Mesendoderm (in vitro differentiated cells): Measurements from ENCODE around the gene CFAP97D1.

ENCODE experiments used
- DNase-seq: peaks from one replicate; pipeline ENCODE4 v3.0.0; 2013
- H2AK5ac ChIP-seq: 2 replicates; pipeline ENCODE4 v1.6.1; 2013; ENCODE audit warnings: low read length, inconsistent platforms
- H2BK120ac ChIP-seq: 2 replicates; pipeline ENCODE4 v1.6.1; 2013; ENCODE audit warnings: low read depth, mild to moderate bottlenecking, low read length, moderate library complexity, mixed read lengths
- H2BK15ac ChIP-seq: replicated peaks from 2 replicates; pipeline ENCODE4 v1.6.1; 2013; ENCODE audit warnings: low read depth, mild to moderate bottlenecking, moderate library complexity
- H2BK5ac ChIP-seq: 2 replicates; pipeline ENCODE4 v1.6.1; 2013; ENCODE audit warnings: low read length, inconsistent platforms
- H3K18ac ChIP-seq: 2 replicates; pipeline ENCODE4 v1.6.1; 2013; ENCODE audit warnings: mild to moderate bottlenecking, low read length, mixed read lengths
- H3K23ac ChIP-seq: one replicate; pipeline ENCODE4 v1.6.1; 2013; ENCODE audit warnings: low read length
- H3K27ac ChIP-seq: 2 replicates; pipeline ENCODE4 v1.5.1; 2013; ENCODE audit warnings: low read depth, mild to moderate bottlenecking, inconsistent platforms, low read length, moderate library complexity
- H3K27me3 ChIP-seq: 2 replicates; pipeline ENCODE4 v1.6.1; 2013; ENCODE audit warnings: low read length, control low read depth, mild to moderate bottlenecking, inconsistent platforms; ENCODE audit not compliant: insufficient read depth, poor library complexity
- H3K36me3 ChIP-seq: 2 replicates; pipeline ENCODE4 v1.6.1; 2013; ENCODE audit warnings: low read length, inconsistent platforms; ENCODE audit not compliant: control insufficient read depth, insufficient read depth
- H3K4ac ChIP-seq: one replicate; pipeline ENCODE4 v1.6.1; 2013; ENCODE audit warnings: low read depth, mild to moderate bottlenecking, low read length, moderate library complexity
- H3K4me1 ChIP-seq: 2 replicates; pipeline ENCODE4 v1.6.1; 2013; ENCODE audit warnings: low read depth, low read length, inconsistent platforms; ENCODE audit not compliant: control insufficient read depth
- H3K4me2 ChIP-seq: 2 replicates; pipeline ENCODE4 v1.6.1; 2013; ENCODE audit warnings: low read length
- H3K4me3 ChIP-seq: 2 replicates; pipeline ENCODE4 v1.5.1; 2013; ENCODE audit warnings: mild to moderate bottlenecking, low read length
- H3K56ac ChIP-seq: one replicate; pipeline ENCODE4 v1.6.1; 2013; ENCODE audit warnings: low read length
- H3K79me1 ChIP-seq: 2 replicates; pipeline ENCODE4 v1.6.1; 2013; ENCODE audit warnings: low read length, inconsistent platforms
- H3K79me2 ChIP-seq: 2 replicates; pipeline ENCODE4 v1.6.1; 2013; ENCODE audit warnings: mild to moderate bottlenecking, low read length; ENCODE audit not compliant: control insufficient read depth, insufficient read depth
- H3K9ac ChIP-seq: 2 replicates; pipeline ENCODE4 v1.6.1; 2013; ENCODE audit warnings: low read length, inconsistent platforms
- H4K5ac ChIP-seq: one replicate; pipeline ENCODE4 v1.6.1; 2013; ENCODE audit warnings: low read length
- H4K8ac ChIP-seq: one replicate; pipeline ENCODE4 v1.6.1; 2013; ENCODE audit warnings: low read depth, mild to moderate bottlenecking, control low read depth, low read length, moderate library complexity
- WGBS: extraction: QIAGEN DNeasy Blood & Tissue Kit; methylation state at CpG from one replicate; pipeline ENCODE4 v1.1.7; 2013; ENCODE audit warnings: low lambda C conversion rate, missing lambda C conversion rate; ENCODE audit not compliant: insufficient coverage; ENCODE audit errors: extremely low coverage; 5-methylcytosine and 5-hydroxymethylcytosine counted together

CFAP97D1 gene

GRCh38 chr17:43813386-43813785 lies 33.2 kb downstream of the CFAP97D1 start:
- H3K4me3 ChIP-seq, result no peak overlapping the region
- H3K79me2 ChIP-seq, result no peaks in the 10 kb centered on the region
- no peak overlapping the region for H2BK120ac ChIP-seq
- H3K4me2 ChIP-seq, result no peak overlapping the region
- no peak overlapping the region for H3K27ac ChIP-seq
- no CpG with 5 or more reads among the region's 3 CpGs for WGBS
- no peaks in the 10 kb centered on the region for H3K79me1 ChIP-seq
- no peak overlapping the region for H3K23ac ChIP-seq
- no peaks in the 10 kb centered on the region for H3K4me1 ChIP-seq
- H3K36me3 ChIP-seq, result no peaks in the 10 kb centered on the region
- DNase-seq, result no peak
- H3K9ac ChIP-seq, result no peak overlapping the region
- no peak overlapping the region for H4K5ac ChIP-seq
- no peak overlapping the region for H3K18ac ChIP-seq
- H2AK5ac ChIP-seq, result no peak overlapping the region
- no peak overlapping the region for H3K56ac ChIP-seq
- no peak overlapping the region for H2BK5ac ChIP-seq
- H3K27me3 ChIP-seq, result no peaks in the 10 kb centered on the region
- H4K8ac ChIP-seq, result no peak overlapping the region
- H3K4ac ChIP-seq, result no peak overlapping the region
- H2BK15ac ChIP-seq, result no peak overlapping the region

DNA sequence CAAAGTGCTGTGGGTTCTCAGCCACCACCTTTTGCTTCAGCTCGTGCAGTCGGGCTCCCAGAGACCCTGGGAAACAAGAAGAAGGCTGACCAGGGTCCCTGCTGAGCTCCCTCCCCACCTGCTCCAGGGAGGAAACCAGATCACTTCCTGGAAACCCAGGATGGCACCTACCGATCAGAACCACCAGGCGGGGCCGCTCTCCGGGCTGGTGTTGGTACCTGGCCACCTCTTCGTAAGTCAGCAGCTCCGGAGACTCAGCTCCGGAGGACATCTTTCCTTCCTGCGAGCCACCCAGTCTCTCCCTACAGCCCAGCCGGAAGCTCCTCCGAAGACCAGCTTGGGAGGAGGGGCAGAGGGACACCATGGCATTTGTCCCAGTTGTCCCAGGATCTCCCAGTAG lies 33.8 kb downstream of the CFAP97D1 start:
- Histone ChIP-seq H3K4me3 (no peak overlapping the region), H3K79me1 (no peaks in the 10 kb centered on the region), H3K9ac (no peak overlapping the region), H3K4me2 (no peak overlapping the region), H2BK15ac (no peak overlapping the region), H4K5ac (no peak overlapping the region), H3K79me2 (no peaks in the 10 kb centered on the region), H3K4me1 (no peaks in the 10 kb centered on the region), H4K8ac (no peak overlapping the region), H2BK120ac (no peak overlapping the region), H3K23ac (no peak overlapping the region), H3K27ac (no peak overlapping the region), H2AK5ac (no peak overlapping the region), H2BK5ac (no peak overlapping the region), H3K4ac (no peak overlapping the region), H3K36me3 (no peaks in the 10 kb centered on the region), H3K27me3 (no peaks in the 10 kb centered on the region), H3K56ac (no peak overlapping the region), H3K18ac (no peak overlapping the region)
- peak; percentile 44 for DNase-seq
- no CpG with 5 or more reads among the region's 12 CpGs for WGBS

DNA sequence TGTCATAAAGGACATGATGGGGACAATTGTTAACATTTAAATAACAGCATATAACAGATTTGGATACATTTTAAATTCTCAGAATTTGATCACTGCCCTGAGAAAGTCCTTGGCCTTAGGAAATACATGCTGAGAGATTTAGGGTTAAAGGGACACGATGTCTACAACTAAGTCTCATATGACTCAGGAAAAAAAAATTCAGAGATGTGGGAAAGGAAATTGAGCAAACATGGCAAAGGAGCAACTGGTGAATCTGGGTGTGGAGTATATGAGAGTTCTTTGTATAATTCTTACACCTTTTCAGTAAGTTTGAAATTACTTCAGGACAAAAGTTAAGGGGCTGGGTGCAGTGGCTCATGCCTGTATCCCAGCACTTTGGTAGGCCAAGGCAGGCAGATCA lies 34.5 kb downstream of the CFAP97D1 start:
- no peaks in the 10 kb centered on the region for H3K79me1 ChIP-seq
- no peak overlapping the region for H4K5ac ChIP-seq
- H3K23ac ChIP-seq, result no peak overlapping the region
- no peak overlapping the region for H2BK15ac ChIP-seq
- H3K4me1 ChIP-seq, result no peaks in the 10 kb centered on the region
- H3K27ac ChIP-seq, result no peak overlapping the region
- H3K56ac ChIP-seq, result no peak overlapping the region
- H2AK5ac ChIP-seq, result no peak overlapping the region
- H4K8ac ChIP-seq, result no peak overlapping the region
- no peak overlapping the region for H3K4me2 ChIP-seq
- H3K27me3 ChIP-seq, result no peaks in the 10 kb centered on the region
- DNase-seq, result no peak
- no peak overlapping the region for H2BK5ac ChIP-seq
- H2BK120ac ChIP-seq, result no peak overlapping the region
- H3K79me2 ChIP-seq, result no peaks in the 10 kb centered on the region
- H3K36me3 ChIP-seq, result no peaks in the 10 kb centered on the region
- H3K4me3 ChIP-seq, result no peak overlapping the region
- no peak overlapping the region for H3K18ac ChIP-seq
- no CpG with 5 or more reads among the region's 1 CpG for WGBS
- H3K9ac ChIP-seq, result no peak overlapping the region
- H3K4ac ChIP-seq, result no peak overlapping the region

- H4K5ac ChIP-seq, result no peak overlapping the region
- no peak overlapping the region for H2BK5ac ChIP-seq
- no peaks in the 10 kb centered on the region for H3K36me3 ChIP-seq
- no peak overlapping the region for H3K9ac ChIP-seq
- H3K4me1 ChIP-seq, result no peaks in the 10 kb centered on the region
- no peak overlapping the region for H2BK120ac ChIP-seq
- DNase-seq, result no peak
- no peaks in the 10 kb centered on the region for H3K79me2 ChIP-seq
- no peak overlapping the region for H4K8ac ChIP-seq
- H3K27me3 ChIP-seq, result no peaks in the 10 kb centered on the region
- no peak overlapping the region for H3K23ac ChIP-seq
- H3K18ac ChIP-seq, result no peak overlapping the region
- no CpG with 5 or more reads among the region's 24 CpGs for WGBS
- H3K4me3 ChIP-seq, result no peak overlapping the region
- H3K27ac ChIP-seq, result no peak overlapping the region
- no peak overlapping the region for H3K4ac ChIP-seq
- H3K79me1 ChIP-seq, result no peaks in the 10 kb centered on the region
- no peak overlapping the region for H3K4me2 ChIP-seq
- H2BK15ac ChIP-seq, result no peak overlapping the region
- no peak overlapping the region for H2AK5ac ChIP-seq
- H3K56ac ChIP-seq, result no peak overlapping the region
These were observed 36.4 kb downstream of the CFAP97D1 start for GRCh38 chr17:43816336-43817320.

DNA sequence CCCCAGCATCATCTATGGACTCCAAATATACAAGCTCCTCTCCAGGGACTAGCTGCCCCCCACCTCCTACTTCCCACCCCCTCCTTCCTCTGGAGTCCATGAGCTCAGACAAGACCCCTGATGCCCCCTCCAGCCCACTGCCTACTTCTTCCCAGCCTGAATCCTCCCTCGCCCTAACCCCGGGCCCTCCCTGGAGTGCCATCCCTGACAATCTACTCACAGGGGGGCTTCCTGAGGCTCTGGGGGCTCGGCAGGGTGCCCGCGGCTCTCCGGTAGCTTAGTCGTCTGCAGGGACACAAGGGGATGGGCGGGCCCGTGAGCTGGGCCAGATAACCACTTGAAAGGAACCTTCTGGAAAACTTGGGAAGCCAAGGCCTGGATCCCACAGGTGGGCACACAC lies 37.6 kb downstream of the CFAP97D1 start:
- H3K18ac ChIP-seq, result no peak overlapping the region
- H3K79me2 ChIP-seq, result no peaks in the 10 kb centered on the region
- H3K23ac ChIP-seq, result no peak overlapping the region
- H2BK5ac ChIP-seq, result no peak overlapping the region
- no peak overlapping the region for H3K4me3 ChIP-seq
- no peak overlapping the region for H3K4ac ChIP-seq
- no peak overlapping the region for H3K56ac ChIP-seq
- H2AK5ac ChIP-seq, result no peak overlapping the region
- H3K4me2 ChIP-seq, result no peak overlapping the region
- H3K9ac ChIP-seq, result no peak overlapping the region
- H2BK15ac ChIP-seq, result no peak overlapping the region
- no CpG with 5 or more reads among the region's 9 CpGs for WGBS
- no peak overlapping the region for H3K27ac ChIP-seq
- H2BK120ac ChIP-seq, result no peak overlapping the region
- no peak for DNase-seq
- H3K79me1 ChIP-seq, result no peaks in the 10 kb centered on the region
- H4K5ac ChIP-seq, result no peak overlapping the region
- H4K8ac ChIP-seq, result no peak overlapping the region
- H3K27me3 ChIP-seq, result no peaks in the 10 kb centered on the region
- no peaks in the 10 kb centered on the region for H3K36me3 ChIP-seq
- no peaks in the 10 kb centered on the region for H3K4me1 ChIP-seq
